Psoas muscle (tissue), 8 donors: ENCODE data around the gene HCN4. TPM values are rescaled to one million over a fixed set of nuclear protein-coding genes. Genes with fewer than 3 reads are reported as not detected.

Source experiments
- ATAC-seq, 4 donors: fragments of 200-7000 bp; cut with Tn5 transposase; one replicate each; pipeline ENCODE4 v1.9.1; 2020; ENCODE audit warnings: moderate library complexity in 3 of 4, mild to moderate bottlenecking in 2 of 4
- DNase-seq, 2 donors: peaks; one replicate each; pipeline ENCODE4 v3.0.0-alpha.2; 2020
- H3K27ac ChIP-seq: fragments of 200-600 bp; one replicate; pipeline ENCODE4 v1.8.0; 2022
- H3K27me3 ChIP-seq, 3 donors: fragments of 200-600 bp in 1 of 3; one replicate each; pipeline versions ENCODE4 v1.6.1 to v1.8.0; 2013 to 2022; ENCODE audit warnings: low read length in 2 of 3, mild to moderate bottlenecking in 2 of 3, moderate library complexity in 1 of 3; ENCODE audit not compliant: insufficient read depth in 3 of 3
- H3K36me3 ChIP-seq, 2 donors: fragments of 200-600 bp in 1 of 2; one replicate each; pipeline versions ENCODE4 v1.6.1 to v1.8.0; 2013 to 2022; ENCODE audit warnings: low read depth in 1 of 2, mild to moderate bottlenecking in 1 of 2, moderate library complexity in 1 of 2; ENCODE audit not compliant: insufficient read depth in 1 of 2
- H3K4me1 ChIP-seq: fragments of 200-600 bp; one replicate; pipeline ENCODE4 v1.8.0; 2022
- H3K4me3 ChIP-seq: fragments of 200-600 bp; one replicate; pipeline ENCODE4 v1.8.0; 2022; ENCODE audit warnings: mild to moderate bottlenecking
- H3K9me3 ChIP-seq: fragments of 200-600 bp; one replicate; pipeline ENCODE4 v1.8.0; 2022
- WGBS, 3 donors: extraction: QIAGEN DNeasy Blood & Tissue Kit; methylation state at CpG; one replicate each; pipeline versions ENCODE4 v1.1.6 to v1.1.7; 2013; 5-methylcytosine and 5-hydroxymethylcytosine counted together
- intact Hi-C, 2 donors: fragments of 100-400 bp; cut with DNase I; formaldehyde crosslinking; loops; one replicate each; pipeline versions ENCODE4 v1.11.0 to v1.14.2; 2022
- polyA plus RNA-seq, 3 donors: library from polyadenylated mRNA; stranded (reverse); fragments of 200-250 nt; gene quantifications; one replicate each; pipeline ENCODE4 v1.2.3, GENCODE V29; 2013
- total RNA-seq, 4 donors: library from RNA; stranded (reverse); fragmentation: NEBNext Ultra II Directional in 2 of 4; extraction: Animal tissue kit (Norgen Biotek cat#: 25700) in 2 of 4; gene quantifications; one replicate each; pipeline versions ENCODE4 v1.2.1 to v1.2.4, GENCODE V29; 2021 to 2023
- TF ChIP-seq, protein P1 (sequence below): fragments of 200-600 bp; IDR thresholded peaks from one replicate; pipeline ENCODE4 v1.8.0; 2022; ENCODE audit warnings: antibody characterized with exemption
- donor health status: healthy with polysubstance abuse.
- donor health status: DM: no; HTN: no; CAD: no; lungs with moderate emphysema.
- donor health status: Bipolar disorder and iron deficiency.
- donor health status: healthy.
- donor health status: DM: yes; HTN: yes; CAD: no.
- donor health status: DM: no; HTN: no; CAD: no.
- donor health status: DM: no; HTN: no; CAD: no.
- donor health status: DM: yes; HTN: yes; CAD: no.

HCN4 gene
- total and polyA plus RNA-seq, 7 donors: not detected

DNA sequence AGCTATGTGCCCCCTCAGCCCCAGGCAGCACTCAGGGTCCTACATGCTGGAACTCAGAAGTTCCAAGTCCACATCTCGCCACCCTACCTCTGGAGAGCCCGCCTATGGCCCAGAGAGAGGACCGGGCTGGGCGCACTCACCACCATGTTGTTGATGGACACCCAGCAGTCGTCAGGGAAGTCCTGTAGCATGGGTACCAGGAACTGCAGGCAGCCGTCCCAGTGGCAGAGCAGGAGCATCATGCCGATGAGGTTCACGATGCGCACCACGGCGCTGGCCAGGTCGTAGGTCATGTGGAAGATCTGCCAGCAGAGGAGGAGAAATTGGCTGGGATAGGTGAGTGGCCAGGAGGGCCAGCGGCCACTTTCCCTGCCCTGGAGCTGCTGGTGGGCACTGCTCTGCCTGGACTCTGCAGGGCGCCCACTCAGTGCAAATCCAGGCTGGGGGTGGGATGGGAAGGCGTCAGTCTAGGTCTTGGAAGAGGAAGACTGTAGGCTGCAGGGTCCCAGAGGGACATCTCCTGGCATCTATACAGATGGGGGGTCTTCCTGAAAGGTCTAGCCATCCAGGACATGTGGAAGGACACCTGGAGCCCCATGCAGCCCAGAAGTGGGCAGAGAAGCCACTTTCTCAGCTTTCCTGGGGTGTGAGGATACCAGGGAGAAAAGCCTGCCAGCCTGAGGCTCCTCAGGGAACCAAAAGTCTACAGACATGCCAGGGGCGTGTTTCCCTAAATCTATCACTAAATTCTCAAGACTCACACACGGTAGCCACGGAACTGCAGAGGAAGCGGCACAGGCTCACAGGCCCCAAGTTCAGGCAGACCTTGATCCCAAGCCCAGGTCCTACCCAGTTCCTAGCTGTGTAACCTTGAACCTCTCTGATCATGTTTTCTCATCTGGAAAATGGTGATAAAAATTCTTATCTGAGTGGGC lies 36.5 kb downstream of the HCN4 start:
- no peak overlapping the region for H3K27ac ChIP-seq
- WGBS, 3 donors: 86 to 89% (median 87%) methylated on average over 19 of the region's 19 CpGs
- H3K4me1 ChIP-seq: no peaks in the 10 kb centered on the region
- no peak overlapping the region for H3K4me3 ChIP-seq
- H3K9me3 ChIP-seq: no peaks in the 10 kb centered on the region
- DNase-seq: no peak
- no peak for ATAC-seq
- intact Hi-C loops: no loop called here
- no peaks in the 10 kb centered on the region for H3K27me3 ChIP-seq
- TF ChIP-seq, protein P1, sequence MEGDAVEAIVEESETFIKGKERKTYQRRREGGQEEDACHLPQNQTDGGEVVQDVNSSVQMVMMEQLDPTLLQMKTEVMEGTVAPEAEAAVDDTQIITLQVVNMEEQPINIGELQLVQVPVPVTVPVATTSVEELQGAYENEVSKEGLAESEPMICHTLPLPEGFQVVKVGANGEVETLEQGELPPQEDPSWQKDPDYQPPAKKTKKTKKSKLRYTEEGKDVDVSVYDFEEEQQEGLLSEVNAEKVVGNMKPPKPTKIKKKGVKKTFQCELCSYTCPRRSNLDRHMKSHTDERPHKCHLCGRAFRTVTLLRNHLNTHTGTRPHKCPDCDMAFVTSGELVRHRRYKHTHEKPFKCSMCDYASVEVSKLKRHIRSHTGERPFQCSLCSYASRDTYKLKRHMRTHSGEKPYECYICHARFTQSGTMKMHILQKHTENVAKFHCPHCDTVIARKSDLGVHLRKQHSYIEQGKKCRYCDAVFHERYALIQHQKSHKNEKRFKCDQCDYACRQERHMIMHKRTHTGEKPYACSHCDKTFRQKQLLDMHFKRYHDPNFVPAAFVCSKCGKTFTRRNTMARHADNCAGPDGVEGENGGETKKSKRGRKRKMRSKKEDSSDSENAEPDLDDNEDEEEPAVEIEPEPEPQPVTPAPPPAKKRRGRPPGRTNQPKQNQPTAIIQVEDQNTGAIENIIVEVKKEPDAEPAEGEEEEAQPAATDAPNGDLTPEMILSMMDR: no peak
- H3K36me3 ChIP-seq: no peaks in the 10 kb centered on the region

- ATAC-seq (no peak), DNase-seq (no peak)
- intact Hi-C loops: no loop called here
- WGBS, 3 donors: 92 to 93% (median 93%) methylated on average over 5 of the region's 5 CpGs
- H3K27me3 ChIP-seq: no peaks in the 10 kb centered on the region
- no peaks in the 10 kb centered on the region for H3K4me1 ChIP-seq
- H3K36me3 ChIP-seq: no peaks in the 10 kb centered on the region
- no peak overlapping the region for H3K27ac ChIP-seq
- TF ChIP-seq, protein P1: no peak
- H3K9me3 ChIP-seq: no peaks in the 10 kb centered on the region
- H3K4me3 ChIP-seq: no peak overlapping the region
Measured at GRCh38 chr15:73331501-73331900, 37.3 kb downstream of the HCN4 start.

DNA sequence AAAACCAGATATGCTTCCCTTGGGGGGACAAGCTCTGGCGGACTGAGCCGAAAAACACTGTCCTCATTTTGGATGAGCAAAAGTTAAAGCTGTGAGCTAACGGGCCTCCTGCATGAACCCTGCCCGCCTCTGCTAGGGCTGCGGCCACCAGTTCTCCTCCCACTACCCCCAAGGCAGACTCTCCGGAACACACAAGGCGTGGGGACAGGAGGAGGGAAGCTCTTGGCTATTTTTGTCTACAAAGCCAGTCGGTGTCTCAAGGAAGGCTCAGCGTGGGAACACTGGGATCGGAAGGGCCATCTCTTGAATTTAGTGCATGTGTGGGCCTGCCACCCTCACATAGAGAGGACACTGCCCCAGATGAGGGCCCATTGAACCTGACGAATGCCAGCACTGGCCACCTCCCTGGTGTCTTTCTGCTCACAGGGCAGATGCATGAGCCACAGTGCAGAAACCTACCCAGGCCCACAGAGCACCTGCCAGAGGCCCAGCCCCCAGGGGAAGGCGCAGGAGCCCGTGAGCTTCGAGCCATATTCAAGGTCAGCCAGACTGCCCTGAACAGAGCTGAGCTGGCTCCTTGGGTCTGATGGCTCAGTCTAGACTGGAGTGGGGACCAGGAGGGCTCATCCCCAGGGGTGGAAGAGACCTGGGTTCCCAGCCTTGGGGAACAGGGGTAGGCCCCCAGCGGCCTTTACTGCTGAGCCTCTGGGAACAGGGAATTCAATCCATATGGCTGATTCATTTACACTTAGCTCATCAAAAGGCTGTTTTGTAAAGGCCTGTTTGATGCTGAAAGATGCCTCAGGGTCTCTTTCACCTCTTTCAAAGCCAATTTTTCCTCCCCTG lies 38.3 kb downstream of the HCN4 start:
- no peaks in the 10 kb centered on the region for H3K4me1 ChIP-seq
- H3K27ac ChIP-seq: no peak overlapping the region
- intact Hi-C loops: no loop called here
- H3K9me3 ChIP-seq: no peaks in the 10 kb centered on the region
- no peaks in the 10 kb centered on the region for H3K36me3 ChIP-seq
- H3K4me3 ChIP-seq: no peak overlapping the region
- TF ChIP-seq, protein P1: no peak
- no peak for DNase-seq
- WGBS, 3 donors: 68 to 77% (median 71%) methylated on average over 15 of the region's 15 CpGs
- no peaks in the 10 kb centered on the region for H3K27me3 ChIP-seq
- ATAC-seq: no peak

DNA sequence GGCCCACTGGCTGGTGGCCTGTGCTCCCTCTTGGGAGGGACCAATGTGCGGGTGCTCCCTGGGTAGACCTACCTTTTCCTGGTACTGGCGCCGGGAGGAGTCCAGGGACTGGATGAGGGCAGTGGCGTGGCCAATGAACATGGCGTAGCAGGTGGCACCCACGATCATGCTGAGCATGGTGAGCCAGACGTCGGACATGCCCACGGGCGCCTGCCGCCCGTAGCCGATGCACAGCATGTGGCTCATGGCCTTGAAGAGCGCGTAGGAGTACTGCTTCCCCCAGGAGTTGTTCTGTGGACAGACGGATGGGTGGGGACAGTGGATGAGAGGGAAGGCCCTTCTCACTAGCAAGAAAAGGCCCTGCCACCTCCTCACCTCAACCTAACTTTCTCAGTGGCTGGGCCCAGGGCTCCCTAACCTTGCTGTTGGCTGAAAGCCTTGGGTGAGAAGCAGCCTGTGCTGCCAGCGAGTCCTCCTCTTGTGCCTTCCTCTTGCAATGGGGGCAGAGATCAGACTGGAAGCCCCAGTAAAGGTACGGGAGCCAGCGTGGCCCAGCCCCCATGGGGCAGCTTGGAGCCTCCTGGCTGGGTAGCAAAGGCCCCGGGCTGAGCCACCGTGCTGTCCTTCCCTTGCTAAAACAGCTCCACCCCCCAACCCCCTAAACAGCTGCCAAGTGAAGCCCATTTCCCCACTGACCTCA lies 39.1 kb downstream of the HCN4 start:
- Histone ChIP-seq H3K36me3 (no peaks in the 10 kb centered on the region), H3K27me3 (peaks cover 0 to 6% (median 0%) of the 10 kb centered on the region in 3 donors), H3K9me3 (no peaks in the 10 kb centered on the region), H3K4me3 (no peak overlapping the region), H3K27ac (no peak overlapping the region), H3K4me1 (no peaks in the 10 kb centered on the region)
- DNase-seq (no peak), ATAC-seq (no peak)
- 80 to 83% (median 81%) methylated on average over 20 to 21 of the region's 21 CpGs for WGBS, 3 donors
- intact Hi-C loops: no loop called here
- TF ChIP-seq, protein P1: no peak
